Head of caudate nucleus (tissue), 42 donors: ENCODE measurements around the gene MYOT.
"Not testable (repeated sequence)": the region's sequence is repeated elsewhere in the genome, so short reads cannot be mapped to it uniquely, and the experiment has no call there.

Experiments used
- DNase-seq, 42 donors: peaks; one replicate each; pipeline versions ENCODE4 v3.0.0 to v3.0.0-alpha.2; 2020 to 2021; ENCODE audit warnings: mixed read lengths in 7 of 42
- intact Hi-C: fragments of 100-400 bp; cut with DNase I; formaldehyde crosslinking; loops from one replicate; pipeline ENCODE4 v1.15.0; 2022

The MYOT gene

DNA sequence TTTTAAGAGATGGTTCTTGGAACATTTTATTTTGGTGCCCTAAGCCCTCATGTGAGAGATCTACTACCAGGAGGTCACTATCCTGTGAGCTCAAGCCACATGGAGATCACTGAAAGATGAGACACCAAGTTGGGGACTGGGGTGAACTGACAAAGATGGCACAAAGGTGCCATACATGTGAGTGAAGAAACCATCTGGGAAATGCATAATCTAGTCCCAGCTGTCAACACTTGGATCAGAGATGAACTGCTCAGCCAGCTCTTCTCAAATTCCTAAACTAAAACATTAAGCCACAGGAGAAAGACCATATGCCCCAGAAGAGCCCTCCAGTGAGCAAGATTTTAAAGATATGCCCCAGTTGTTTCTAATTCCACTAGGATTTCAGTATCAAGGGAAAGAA, 22.2 kb upstream of the MYOT start:
- intact Hi-C loops, result no loop called here
- DNase-seq, result no peak

DNA sequence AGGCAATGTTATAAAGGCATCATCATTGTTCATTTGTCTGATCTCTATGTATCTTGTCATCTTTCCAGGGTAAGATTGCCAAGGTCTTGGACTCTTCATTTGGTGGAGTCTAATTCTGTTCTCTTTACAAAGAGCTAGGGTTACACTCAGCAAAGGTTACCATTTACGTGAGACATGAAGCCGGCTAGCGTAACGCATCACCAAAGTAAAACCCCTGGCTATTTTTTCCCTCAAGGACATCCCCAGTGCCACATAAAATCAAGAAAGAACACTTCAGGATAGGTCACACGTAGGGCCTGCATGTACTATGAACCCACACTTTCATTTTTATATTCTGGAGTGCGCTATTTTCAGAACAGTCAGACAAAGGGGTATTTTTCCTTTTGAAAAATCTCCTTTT, 20.0 kb upstream of the MYOT start:
- DNase-seq, result no peak
- intact Hi-C loops, result no loop called here

DNA sequence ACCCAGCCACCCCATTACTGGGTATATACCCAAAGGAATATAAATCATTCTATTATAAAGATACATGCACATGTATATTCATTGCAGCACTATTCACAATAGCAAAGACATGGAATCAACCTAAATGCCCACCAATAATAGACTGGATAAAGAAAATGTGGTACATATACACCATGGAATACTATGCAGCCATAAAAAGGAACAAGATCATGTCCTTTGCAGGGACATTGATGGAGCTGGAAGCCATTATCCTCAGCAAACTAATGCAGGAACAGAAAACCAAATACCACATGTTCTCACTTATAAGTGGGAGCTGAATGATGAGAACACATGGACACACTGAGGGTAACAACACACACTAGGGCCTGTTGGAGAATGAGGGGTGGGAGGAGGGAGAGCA, 14.5 kb upstream of the MYOT start:
- DNase-seq, result not testable (repeated sequence)

DNA sequence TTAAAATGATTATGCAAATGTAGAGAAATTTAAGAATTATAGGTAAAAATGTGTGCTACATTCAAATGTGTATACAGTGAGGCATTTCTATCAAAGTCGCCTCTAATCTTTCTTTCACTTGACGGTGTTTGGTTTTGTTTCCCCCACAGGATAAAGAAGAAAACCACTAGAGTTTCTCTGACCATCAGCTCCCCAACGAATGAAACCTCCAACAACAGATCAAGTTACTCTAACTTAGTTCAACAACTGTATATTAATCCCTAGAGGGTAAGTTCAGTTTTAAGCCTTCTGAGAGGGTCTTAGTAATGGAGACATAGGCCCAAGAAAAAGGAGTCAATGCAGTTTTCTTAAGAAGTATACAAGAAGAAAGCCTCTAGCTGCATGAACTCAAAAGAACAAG, 11.5 kb upstream of the MYOT start:
- intact Hi-C loops, result no loop called here
- DNase-seq, result no peak

More for the DNA sequence above, 14.5 kb upstream of the MYOT start:
- intact Hi-C loops, result not testable (repeated sequence)

DNA sequence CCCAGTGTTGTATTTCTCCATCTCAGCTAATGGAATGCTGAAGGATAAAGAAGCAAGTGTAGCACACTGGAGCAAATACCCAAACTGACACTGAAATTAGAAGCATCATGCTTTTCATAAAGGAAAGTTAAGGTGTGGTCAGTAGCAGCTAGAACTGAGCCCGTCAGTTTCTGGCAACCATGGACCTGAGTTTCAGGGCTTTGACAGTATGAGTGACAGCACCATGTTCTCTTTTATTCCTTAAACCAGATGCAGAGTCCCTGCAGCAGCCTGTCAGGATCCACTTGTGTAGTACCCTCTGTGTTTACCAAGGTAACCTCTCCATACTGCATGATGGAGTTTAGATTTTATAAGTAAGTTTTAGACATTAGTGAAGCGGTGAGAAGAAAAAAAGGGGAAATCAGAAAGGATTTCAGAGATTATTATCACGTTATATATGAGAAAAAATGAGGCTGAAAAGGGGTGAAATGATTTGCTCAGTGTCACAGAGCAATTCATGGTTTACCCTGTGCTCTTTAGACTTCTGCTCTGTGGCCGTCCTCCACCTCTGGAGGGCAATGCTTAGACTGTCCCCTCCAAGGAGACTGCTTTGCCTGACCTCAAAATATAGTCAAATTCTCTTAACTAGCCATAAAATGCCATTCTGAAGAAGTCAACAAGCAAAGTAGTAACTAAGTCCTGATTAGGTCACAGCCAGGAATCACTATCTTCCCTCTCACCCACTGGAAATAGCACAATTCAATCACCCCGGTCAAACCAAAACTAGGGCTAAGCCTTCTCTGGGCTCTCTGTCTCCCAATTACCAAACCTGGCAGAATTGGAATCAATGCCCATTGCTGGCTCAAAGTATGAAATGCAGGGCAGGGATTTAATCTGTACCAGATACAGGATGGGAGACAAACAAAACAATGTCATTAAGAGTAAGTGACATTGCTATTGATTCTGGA, 10.5 kb upstream of the MYOT start:
- peak in 1 of 42 donors; percentile 31 for DNase-seq
- intact Hi-C loops, result no loop called here

DNA sequence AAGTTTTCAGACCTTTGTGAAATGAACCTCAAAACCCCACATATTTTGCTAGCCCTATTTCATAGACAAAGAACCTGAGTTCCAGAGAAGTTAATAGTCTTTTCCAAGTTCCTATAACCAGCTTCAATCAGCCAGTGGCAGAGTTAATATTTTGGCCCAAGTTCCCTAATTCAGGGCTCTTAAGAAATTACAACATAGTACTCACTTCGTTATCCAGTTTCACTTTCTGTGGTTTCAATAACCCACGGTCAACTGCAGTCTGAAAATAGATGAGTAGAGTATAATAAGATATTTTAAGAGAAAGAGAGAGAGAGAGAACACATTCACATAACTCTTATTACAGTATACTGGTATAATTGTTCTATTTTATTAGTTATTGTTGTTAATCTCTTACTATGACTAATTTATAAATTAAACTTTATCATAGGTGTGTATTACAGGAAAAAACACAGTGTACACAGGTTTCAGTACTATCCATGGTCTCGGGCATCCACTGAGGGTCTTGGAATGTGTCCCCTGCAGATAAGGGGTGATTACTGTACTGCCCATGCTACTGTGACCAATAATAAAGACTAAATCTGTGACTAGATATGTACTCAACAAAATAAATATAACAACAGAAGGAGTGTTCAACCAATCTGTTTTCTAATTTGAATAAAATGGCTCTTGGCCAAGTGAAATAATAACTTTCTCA, 9.3 kb upstream of the MYOT start:
- intact Hi-C loops, result no loop called here
- DNase-seq, result no peak

DNA sequence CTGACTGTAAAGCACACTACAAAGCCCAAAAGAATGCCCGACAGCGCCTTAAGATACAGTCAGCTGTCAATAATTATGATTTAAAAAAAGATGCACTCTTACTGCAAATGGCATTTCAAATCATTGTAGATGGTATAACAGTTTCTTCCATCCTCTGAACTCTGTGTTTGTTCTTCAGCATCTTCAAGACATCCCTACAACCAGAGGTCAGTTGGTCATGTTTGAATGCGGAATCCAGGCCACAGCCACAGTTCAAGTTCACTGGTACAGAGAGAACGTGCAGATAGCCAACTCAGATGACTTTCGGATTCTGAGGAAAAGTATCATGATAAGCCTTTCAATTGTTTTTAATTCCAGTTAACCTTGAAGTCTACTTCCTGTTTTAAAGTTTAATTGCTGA, 8.7 kb upstream of the MYOT start:
- DNase-seq, result peak in 9 of 42 donors; percentile 16 to 69 (median 47)
- intact Hi-C loops, result no loop called here

DNA sequence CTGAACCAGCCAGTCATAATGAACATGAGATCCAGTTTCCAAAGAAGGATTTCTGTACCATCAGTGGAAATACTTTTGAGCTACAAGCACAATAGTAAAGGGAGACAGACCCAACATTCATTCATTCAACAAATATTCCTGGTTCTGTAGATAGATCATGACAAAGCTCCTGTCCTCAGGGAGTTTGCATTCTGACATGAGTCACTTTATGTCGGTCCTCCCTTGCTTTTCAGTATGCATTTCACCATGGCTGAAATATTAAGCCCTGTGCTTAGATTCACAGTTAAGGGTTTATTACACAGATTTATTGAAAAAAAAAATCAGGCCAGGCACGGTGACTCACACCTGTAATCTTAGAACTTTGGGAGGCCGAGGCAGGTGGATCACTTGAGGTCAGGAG, 5.4 kb upstream of the MYOT start:
- intact Hi-C loops, result no loop called here
- DNase-seq, result no peak

DNA sequence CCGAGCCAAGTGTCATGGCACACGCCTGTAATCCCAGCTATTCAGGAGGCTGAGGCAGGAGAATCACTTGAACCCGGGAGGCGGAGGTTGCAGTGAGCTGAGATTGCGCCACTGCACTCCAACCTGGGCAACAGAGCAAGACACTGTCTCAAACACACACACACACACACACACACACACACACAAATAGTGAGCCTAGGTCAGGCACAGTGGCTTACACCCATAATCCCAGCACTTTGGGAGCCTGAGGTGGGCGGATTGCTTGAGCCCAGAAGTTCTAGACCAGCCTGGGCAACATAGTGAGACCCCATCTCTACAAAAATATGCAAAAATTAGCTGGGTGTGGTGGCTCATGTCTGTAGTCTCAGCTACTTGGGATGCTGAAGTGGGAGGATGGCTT, 4.0 kb upstream of the MYOT start:
- intact Hi-C loops, DNase-seq: not testable (repeated sequence)

DNA sequence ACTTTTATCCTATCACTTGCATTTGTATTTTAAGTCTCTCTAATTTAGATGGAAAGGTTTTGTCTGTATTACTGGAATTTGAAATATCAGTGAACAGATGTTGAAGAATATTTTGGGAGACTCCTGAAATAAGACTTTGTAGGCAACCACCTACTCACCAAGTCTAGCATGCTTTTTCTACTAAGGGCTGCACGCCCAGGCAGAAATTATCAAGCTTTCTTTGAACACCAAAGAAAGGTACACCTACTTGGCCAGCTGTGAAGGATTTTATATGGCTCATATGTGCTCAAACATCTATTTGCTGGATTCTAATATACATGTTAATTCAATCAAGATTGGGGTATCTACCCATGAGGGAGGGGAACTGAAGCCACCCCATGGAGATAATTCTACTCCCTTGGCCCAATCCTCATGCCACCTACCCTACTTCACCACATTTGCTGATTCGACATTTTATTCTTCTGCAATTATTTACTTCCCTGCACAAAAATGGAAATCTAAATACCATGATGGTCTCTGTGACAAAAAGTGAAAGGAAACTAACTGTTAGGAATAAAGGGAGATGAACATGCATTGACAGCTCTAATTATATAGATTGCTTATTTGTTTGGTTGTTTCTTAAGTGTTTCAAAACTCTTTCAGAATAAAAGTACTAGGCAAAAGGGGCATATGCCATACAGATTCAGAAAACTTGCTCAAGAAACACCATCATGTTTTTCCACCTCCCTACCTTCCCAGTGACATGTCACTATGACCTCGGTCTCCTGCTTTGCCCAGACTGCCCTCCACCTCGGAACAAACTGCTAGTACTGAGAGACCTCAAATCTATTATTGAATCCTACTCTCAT, 895 bp upstream of the MYOT start:
- intact Hi-C loops, result no loop called here
- DNase-seq, result peak in 10 of 42 donors; percentile 15 to 76 (median 32)

DNA sequence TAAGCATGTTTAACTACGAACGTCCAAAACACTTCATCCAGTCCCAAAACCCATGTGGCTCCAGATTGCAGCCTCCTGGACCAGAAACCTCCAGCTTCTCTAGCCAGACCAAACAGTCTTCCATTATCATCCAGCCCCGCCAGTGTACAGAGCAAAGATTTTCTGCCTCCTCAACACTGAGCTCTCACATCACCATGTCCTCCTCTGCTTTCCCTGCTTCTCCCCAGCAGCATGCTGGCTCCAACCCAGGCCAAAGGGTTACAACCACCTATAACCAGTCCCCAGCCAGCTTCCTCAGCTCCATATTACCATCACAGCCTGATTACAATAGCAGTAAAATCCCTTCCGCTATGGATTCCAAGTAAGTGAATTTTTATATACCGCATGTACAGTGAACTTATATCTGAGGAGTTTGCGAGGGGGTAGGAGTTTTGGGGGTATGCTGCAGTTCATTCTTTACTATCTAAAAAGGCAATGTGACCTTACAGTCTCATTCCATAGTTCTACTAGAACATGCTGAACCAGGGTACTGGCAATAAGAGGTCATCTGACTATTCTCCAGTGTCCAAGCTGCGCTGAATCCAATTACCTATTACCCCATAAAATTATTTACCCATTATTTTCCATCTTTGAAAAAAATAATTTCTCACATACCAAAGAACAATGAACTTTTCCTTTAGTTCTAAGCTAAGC, 3.1 kb downstream of the MYOT start:
- DNase-seq, result peak in 1 of 42 donors; percentile 63

DNA sequence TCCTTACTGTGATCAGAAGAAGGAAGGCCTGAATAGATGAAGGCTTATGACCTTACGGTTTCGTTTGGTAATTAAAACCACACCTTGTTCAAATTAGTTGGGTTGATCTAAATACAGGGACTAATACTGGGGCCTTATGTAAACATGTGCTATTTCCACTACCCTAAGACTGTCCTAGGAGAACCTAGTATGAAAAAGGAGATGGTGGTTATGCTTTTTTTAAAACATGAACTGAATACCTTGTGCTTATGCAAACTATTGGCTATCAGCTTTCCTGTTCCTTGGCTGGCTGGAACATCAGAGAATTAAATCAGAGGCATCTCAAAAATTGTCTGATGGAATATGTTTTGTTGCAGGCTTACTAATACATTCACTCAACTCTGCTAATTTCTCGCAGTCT, 3.9 kb downstream of the MYOT start:
- intact Hi-C loops, result no loop called here
- no peak for DNase-seq

More for the DNA sequence above, 3.1 kb downstream of the MYOT start:
- intact Hi-C loops, result no loop called here

DNA sequence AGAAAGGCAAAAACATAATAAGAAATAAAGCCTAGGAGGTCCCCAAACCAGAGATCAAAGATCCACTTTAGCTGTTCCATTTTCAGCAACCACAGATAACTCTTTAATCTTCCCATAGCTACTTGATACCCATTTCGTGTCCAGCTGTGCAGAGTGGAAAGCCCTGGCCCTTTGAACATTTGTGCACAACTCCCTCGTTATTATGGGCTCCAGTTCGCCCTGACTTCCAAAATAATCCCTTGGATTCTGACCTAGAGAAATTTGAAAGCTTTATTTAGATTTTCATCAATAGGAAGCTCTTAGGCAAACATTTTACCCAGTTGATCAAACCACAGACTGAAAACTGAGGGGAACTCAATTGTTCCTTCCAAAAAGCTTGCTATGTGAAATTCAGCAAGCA, 4.8 kb downstream of the MYOT start:
- no peak for DNase-seq
- intact Hi-C loops, result no loop called here

DNA sequence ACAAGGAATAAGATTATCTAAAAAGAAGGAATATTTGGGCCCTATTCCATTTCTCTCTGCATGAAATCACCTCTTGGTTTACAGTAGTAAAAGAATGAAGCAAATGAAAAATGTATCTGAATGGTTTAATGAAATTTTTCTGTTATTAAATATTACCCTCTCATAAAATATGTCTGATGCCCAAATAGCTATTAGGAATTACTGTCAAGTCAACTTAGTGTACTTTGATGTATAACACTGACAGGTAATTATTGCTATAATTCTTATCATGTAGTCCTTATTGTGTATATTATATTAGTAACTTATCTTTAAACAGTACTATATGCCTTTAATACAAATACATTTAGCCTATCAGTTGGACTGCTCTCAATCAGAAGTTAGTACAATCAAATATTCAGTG, 8.4 kb downstream of the MYOT start:
- DNase-seq, result no peak
- intact Hi-C loops, result no loop called here

DNA sequence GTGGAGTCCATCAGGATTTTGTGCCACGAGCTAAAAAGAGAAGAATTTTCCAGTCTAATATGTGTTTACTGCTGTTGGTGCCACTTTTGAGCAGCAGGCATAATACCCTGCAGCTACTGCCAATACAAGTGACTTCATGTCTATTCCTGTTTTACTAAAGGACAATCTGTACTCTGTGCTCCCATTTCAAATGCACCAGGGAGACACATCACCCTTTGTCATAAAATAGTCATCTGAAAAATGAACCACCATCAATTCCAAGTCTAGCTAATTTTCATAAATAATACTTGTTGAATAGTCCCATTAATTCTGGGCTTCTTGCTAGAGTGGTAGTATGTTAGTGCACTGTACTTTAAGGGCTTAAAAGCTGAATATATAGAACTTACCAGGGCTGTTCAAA, 12.7 kb downstream of the MYOT start:
- DNase-seq, result peak in 13 of 42 donors; percentile 37 to 74 (median 50)
- intact Hi-C loops, result loop anchor here (10.0 kb wide), 1 partner anchor 154 kb away; the partner anchor contains the start of gene FAM13B

DNA sequence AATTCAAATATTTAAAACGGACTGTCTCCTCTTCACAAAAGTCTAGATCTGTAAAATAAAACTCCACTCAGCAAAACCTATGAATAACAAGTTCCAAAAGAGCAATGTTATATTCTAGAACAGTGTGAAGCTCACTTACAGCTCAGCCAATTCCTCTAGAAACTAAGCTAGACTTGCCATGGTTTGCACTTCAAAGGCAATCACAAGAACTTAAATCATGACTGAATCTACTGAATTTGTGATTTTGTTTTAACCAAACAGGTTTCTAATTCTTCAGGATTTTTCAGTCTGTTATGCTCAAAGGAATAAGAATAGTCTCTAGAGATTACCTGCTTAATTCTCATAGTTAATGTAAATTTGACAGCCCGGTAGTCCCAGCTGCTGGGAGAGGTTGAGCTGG, 20.2 kb downstream of the MYOT start:
- DNase-seq, result no peak
- intact Hi-C loops, result loop anchor here (10.0 kb wide), 1 partner anchor 147 kb away; the partner anchor contains the start of gene FAM13B

DNA sequence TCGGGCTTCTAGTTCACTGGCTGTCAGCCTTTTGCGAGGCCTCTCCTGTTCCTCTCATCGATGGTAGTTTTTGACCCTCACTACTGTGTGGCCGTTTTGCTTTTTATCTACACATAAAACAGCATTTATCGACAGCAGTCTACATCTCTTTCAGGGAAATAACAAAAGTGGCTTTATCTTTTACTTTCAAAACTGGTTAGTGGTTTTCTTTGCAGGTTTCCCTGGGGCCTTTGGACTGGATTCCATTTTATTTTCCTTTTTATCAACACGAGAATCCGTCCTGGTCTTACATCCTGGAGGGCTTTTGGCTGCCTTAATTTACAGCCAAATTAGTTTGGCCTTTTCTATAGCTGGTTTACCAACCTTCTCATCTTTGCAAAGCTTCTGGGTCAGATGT, 20.8 kb downstream of the MYOT start:
- DNase-seq, result no peak

More for the DNA sequence above, 20.8 kb downstream of the MYOT start:
- intact Hi-C loops, result loop anchor here (10.0 kb wide), 1 partner anchor 146 kb away; the partner anchor contains the start of gene FAM13B
